GM18868 (cell line): Measurements from ENCODE around the gene RAB4B.
"Not testable (repeated sequence)": the region's sequence is repeated elsewhere in the genome, so short reads cannot be mapped to it uniquely, and the experiment has no call there.

Experiments
- ATAC-seq: cut with Tn5 transposase; IDR thresholded peaks from one replicate; pipeline ENCODE4 v1.9.1; 2021; ENCODE audit warnings: mild to moderate bottlenecking, moderate library complexity; ENCODE audit not compliant: unreplicated experiment

Gene RAB4B

DNA sequence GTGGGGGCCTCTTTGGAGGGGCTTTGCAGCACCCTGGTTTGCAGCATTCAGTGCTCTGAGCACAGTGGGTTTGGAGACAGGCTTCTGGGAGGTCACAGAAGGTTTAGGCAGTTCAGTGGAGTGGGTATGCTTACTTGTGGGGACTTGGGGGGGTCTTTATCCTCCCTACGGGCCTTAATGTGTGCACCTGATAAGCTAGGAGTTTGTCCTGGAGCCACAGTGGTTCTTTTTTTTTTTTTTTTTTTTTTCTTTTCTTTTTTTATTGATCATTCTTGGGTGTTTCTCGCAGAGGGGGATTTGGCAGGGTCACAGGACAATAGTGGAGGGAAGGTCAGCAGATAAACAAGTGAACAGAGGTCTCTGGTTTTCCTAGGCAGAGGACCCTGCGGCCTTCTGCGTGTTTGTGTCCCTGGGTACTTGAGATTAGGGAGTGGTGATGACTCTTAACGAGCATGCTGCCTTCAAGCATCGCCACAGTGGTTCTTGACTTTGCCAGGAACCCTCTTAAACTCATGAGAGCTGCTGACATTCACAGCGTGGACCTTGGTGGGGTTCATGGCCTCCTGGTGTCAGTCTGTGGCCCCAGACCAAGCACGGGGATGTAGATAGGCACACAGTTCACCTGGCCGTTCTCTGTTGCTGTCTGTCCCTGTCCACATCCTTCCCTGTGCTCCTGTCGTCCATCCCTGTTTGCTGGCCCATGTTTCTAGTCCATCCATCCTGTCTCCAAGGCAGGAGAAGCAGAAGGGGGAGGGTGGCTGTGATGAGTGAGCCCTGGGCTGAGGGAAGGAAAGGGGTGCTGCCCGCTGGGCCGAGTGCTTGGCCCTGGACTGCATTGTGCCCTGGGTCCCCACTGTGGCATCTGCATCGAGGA, 23.6 kb downstream of the RAB4B start:
- ATAC-seq, result no peak

DNA sequence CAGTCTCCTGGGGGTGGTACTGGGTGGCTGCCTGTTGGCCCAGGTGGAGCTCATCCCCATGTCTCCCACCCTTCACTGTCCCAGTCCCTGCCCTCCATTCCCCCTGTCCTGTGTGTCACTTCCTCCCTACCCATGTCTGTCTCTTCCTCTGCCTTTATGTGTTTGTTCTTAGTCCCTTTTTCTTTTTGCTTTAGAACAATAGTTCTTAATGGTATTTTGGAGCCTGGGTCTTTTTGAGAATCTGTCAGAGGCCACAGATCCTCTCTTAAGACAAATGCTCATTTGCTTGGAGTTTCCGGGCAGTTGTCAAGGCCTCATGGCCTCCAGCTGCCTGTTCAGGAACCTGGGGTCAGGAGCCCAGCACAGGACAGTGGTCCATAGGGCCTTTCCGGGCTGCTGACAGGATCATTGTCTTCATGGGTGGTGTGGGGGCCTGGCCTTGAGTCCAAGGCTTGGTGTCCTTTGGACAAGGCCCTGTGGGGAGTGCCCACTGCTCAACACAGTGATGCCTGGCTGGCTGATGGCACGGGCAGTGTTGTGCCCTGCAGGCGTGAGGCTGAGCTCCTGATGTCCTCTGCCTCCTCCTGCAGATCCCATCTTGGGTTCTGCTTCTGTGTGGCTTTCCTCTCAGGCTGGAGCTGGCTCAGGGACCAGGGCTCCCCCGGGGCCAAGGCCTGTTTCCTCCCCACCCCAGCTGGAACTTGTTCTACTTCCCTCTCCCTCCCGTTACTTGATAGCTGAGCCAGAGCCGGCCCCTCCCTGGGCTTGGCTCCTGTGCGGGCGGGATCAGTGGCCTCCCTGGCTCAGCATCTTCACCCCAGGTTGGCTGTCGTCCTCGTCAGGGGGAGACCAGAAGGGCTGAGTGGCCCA, 24.5 kb downstream of the RAB4B start:
- no peak for ATAC-seq

DNA sequence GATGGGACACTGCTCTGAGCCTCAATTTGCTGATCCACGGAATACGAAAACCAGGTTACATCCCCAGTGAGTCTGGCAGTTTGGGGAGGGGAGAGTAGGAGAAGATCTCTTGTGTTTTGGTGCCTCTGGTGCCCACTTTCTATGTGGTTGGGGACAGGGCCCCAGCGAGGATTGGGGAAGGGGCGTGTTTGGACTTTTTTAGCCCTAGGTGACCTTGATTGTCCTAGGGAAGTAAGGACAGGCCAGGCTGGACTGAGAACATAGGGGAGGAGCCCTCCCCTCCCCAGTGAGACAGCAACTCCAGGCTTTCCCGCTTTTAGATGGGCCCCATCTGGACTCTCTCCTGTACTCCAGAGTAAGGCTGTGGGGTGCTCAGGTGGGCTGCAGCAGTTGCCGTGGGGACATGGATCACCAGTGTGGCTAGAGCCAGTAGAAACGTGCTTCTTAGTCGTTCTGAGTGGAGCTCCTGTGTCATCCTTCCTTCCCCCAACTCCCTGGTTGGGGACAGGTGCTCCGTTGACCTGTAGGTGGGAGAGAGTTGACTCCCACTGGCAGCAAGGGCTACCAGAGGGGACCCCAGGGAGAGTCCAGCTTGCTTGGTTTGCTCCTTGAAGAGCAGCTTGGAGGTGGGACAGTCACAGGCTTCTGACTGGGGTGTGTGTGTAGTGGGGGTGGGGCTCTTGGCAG, 25.3 kb downstream of the RAB4B start:
- no peak for ATAC-seq

DNA sequence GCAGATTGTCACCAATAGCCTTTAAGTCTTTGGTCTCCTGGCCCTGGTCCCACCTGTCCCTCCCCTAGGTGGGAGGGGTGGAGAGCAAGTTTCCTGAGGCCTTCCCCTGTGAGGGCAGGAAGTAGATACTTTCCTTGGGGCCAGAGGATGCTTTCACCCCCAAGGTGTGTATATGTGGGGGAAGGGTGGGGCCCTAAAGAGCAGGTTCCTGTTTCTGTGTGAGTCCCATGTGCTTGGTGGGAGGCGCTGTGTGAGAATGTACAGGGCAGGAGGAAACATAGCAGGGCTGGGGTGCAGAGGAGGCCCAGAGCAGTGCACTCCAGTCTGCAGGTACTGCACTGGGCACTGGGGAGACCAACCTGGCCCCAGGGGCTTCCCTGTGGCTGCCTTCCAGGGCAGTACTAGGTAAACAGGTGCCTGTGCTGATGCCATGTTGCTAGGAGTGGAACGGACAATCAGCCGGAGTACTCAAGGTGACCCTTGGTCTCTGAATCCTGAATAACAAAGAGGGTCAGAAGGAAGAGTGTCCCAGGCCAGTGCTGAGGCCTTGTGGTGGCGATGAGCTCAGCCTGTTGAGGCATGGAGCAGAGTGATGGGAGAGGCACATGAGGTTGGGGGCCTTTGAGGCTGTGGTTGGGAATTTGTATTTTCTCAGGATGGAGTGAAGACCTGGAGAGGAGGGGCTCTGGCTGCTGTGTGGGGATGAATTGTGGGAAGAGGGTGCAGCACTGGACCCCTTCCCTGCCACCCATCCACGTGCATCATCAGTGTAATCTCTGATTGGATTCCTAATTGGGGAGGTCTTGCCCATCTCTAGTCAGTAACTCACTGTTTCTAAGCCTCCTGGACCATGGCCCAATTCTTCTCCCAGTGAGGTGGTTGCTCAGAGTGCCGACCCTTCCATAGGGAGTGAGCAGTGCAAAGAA, 26.1 kb downstream of the RAB4B start:
- ATAC-seq, result peak; percentile 26

DNA sequence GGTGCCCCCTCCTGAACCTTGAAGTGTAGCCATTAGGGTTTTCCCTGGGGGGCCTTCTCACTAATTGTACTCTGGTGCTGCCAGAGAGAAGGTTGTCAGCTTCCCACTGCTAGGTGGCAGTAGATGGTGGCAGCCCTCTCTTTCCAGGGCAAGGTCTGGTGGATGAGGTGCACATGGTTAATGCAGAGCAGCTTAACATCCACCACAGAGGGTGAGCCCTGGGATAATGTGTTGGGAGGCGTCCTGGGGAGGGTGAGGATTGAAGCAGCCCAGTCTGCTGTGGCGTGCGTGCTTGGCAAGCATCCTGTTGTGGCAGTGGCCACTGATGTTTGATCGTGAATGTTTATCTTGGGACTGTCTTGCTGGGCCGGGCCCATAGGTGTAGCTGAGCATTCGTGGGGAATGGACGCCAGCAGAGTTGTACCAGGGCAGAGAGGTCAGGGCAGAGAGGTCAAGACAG, 26.8 kb downstream of the RAB4B start:
- no peak for ATAC-seq

DNA sequence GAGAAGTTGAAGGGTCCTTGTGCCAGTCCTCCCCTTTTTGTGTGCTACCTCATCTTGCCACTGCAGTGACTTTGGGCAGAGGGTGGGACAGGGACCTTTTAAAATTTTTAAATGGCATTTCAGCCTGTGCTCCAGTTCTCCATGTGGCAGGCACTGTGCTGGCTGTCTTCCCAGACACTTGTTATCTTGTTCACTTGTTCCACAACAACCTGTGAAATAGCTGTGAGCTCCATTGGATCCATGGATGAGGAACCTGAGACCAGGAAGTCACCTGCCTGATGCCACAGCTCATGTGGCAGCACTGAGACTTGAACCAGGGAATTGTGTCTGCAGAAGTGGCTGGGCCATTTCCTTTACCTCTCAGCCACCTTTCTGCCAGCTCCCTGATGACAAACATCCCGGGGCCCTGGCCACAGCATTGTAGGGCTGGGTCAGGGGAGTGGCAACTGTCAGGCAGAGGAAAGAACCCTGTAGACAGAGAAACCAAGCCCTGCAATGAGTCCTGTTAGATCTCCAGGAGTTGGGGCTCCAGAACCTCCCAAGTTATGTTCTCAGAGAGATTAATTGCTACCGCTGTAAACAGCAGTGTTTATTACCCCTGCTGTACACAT, 27.3 kb downstream of the RAB4B start:
- no peak for ATAC-seq

DNA sequence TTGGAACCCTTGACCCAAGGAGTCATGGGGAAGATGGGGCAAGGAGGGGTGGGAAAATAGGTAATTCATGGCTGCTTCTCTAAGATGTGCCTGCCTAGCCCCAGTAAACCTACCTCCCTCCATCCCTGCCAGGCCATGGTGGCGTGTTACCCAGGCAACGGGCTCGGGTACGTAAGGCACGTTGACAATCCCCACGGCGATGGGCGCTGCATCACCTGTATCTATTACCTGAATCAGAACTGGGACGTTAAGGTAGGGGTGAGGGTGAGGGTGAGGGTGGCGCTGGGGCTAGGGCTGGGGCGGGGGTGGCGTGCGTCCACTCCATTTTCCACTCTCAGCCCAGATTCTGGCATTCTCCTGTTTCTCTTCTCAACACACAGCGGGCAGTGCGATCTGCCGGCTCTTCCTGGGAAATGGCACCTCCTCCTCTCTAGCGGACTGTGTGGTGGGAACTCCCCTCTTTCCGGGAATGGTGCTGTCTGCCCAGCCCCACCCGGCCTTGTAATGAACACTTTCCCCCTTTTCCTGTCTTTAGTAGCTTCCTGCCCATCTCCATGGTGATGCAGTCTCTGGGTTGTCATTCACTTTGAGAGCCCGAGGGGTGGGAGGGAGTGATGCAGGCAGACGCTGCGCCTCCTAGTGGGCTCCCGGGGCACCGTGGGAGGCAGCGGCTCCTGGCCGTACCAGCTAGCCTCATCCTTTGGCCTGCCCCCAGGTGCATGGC, 28.5 kb downstream of the RAB4B start:
- ATAC-seq, result no peak

DNA sequence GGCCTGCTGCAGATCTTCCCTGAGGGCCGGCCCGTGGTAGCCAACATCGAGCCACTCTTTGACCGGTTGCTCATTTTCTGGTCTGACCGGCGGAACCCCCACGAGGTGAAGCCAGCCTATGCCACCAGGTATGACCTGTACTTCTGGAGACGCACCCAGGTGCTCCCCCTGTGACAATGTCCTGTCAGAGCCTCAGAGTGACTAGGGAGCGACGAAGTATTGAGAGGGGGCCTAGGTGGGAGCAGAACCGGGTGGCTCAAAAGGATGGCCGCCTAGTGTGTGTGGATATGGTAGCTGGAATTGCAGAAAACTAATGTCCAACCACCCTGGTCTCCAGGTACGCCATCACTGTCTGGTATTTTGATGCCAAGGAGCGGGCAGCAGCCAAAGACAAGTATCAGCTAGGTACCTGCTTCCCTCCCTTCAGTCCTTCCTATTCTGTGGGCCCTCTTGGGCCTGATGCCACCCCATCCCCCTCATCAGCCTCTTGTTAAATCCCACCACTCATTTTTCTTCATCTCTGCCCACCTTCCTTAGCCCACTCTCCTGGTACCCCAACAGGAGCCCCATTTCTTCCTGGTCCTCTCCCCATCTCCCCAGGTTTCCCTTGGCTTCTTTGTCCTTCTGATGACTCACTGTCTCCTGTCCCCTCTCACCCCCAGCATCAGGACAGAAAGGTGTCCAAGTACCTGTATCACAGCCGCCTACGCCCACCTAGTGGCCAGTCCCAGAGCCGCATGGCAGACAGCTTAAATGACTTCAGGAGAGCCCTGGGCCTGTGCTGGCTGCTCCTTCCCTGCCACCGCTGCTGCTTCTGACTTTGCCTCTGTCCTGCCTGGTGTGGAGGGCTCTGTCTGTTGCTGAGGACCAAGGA, 29.3 kb downstream of the RAB4B start:
- ATAC-seq, result no peak

DNA sequence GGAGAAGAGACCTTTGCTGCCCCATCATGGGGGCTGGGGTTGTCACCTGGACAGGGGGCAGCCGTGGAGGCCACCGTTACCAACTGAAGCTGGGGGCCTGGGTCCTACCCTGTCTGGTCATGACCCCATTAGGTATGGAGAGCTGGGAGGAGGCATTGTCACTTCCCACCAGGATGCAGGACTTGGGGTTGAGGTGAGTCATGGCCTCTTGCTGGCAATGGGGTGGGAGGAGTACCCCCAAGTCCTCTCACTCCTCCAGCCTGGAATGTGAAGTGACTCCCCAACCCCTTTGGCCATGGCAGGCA, 29.9 kb downstream of the RAB4B start:
- no peak for ATAC-seq

DNA sequence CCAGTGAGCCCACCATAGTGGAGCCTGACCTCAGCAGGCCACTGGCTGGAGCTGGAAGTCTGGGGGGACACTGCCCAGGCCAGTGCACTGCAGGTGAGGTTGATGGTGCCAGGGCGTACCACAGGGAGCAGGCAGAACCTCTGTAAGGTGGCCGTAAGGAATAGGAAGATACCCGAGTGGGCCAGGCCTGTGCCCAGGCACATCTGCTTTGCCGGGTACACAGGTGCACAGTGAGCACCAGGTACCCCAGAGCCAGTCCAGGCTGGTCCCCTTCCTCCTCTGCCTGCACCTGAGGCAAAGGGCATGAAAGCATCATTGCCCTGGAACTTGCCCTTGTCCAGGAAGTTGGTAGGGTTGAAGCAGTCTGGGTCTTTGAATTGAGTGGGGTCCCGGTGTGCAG, 30.4 kb downstream of the RAB4B start:
- no peak for ATAC-seq

DNA sequence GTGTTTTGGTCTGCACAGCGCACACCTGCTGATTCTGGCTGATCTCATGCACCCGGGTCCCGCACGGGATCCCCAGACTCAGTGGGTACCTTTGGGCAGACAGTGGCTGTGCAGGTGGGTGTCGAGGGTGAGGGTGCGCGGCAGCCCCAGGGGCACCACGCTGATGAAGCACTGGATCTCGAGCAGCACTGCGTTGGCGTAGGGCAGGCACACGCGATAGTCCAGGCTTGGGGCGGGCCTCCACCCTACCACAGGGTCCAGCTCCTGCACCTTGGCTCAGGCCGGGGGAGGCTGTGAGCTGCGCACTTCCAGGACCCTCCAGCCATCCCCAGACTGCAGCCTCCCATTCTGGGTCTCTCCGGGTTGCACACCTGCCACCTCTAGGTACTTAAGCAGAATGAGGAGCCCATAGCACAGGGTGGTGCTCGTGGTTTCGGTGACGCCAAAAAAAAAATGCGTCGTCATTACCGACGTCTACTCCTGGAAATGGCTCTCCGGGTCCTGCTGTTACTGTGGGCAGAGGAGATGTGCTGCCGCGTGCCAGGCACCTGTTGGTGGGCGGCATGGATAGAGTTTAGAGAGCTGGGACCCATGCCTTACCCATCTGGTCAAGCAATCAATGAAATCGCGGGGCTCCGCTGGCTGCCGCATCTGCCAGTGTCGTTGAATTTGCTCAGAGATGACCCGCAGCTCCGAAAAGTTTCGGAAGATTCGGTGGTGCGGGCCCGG, 31.5 kb downstream of the RAB4B start:
- ATAC-seq, result no peak

DNA sequence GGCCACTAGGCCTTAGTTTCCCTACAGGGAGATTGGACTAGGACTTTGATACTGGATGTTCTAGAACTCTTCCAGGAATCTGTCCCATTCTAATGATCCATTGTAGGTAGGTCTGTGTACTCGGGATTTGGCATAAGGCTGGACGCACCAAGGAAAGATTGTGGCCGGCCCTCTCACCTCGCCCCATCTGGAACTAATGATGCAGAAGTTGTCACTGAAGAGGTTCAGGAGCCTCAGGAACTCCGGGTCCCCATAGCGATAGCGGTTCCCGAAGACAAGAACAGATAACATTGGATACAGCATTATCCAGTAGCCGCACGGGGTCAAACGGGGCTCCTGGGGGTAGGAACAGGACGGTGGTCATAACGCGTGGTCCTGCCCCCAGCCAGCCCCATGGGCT, 32.1 kb downstream of the RAB4B start:
- ATAC-seq, result no peak

DNA sequence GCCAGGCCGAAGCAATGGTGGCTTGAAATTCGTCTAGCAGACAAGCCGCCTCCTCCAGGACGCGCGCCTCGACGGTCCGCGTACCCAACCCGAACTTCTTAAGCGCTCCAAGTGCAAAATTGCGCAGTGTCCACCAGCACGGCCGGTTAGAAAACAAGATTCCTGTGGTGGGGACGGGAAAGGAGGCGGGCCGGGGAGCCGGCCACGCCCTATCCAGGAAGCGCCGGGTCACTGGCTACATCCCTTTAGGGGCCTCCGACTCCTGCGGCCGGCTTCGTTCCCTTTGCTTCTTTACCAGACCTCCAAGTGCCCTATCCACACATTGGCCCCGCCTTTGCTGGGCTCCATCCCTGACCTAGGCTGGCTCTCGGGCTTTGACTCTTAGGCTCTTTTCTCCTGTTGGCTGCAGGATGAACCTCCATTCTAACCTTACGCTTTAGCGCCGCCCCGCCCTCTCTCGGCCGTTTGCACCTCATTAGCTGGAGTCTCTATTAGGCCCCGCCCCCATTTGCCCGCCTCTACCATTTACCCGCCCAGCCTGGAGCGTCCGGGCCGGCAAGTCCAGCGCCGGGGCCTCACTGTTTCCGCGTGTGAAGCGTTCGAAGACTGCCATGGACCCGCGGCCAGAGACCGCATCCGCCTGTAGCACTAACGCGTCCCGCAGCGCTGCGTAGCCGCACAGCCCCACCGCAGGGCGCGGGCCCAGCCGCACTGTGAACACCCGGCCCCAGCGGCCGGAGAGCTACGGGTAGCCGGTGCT, 32.8 kb downstream of the RAB4B start:
- not testable (repeated sequence) for ATAC-seq

DNA sequence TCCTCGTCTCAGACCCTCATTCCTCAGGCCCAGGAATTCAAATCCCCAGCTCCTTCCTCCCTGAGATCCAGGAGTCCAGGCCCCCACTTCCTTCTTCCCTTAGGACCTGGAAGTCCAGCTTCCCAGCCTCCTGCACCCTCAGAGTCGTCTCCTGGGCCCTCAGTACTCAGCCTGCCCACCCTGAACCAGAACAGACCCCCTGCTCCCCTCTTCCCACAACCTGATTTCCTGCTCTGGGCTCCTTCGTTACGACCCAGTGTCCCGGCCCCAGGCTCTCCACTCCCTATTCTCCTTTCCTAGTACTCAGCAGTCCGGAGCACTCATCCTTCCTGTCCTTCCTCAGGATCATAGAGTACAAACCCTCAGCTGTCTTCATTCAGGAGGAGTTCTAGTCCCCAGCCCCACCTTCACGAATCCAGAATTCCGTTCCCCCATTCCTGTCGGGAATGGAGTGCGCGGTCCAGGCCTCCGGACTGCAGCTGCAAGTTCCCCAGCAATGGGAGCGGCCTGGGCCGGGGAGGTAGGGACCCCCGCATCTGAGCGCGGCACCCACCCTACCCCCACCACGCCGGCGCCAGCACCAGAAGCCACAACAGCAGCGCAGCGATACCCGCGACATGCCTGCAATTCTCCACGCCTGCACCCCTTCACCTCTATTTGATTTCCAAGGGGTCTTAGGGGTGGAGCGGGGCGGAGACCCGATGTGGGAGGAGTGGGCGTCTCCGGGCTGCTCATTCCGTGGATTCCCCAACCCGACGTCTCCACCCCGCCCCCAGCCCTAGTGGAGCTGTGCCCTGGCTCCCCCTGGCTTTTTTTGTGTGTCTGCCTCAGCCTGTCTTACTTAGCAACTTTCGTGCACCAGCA, 33.7 kb downstream of the RAB4B start:
- ATAC-seq, result no peak

DNA sequence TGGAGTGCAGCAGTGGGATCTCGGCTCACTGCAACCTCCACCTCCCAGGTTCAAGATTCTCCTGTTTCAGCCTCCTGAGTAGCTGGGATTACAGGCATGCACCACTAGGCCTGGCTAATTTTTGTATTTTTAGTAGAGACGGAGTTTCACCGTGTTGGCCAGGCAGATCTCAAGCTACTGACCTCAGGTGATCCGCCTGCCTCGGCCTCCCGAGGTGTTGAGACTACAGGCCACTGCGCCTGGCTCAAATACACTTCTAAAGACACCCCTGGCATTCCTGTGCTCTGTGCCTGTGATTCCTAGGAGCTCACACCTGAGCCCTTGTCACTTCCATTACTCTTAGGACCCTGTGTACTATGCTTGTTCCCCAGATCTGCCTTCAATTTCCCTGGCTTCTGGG, 34.5 kb downstream of the RAB4B start:
- ATAC-seq, result not testable (repeated sequence)

DNA sequence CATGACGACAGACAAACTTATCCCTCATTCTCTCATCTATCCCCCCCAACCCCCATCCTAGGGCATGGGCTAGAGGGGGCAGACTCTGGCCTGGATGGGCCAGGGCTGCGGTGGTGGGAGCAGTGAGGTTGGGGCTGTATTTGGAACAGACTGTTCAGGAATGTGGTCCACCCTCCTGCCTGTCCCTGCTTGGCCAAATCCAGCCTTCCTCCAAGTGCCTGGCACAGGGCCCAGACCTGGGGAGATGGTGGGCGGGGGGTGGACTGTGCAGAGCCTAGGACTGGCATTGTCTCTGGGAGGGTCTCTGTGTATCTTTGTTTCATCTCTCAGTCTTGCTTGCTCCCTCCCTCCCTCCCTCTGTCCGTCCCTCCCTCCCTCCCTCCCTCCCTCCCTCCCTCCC, 35.1 kb downstream of the RAB4B start:
- ATAC-seq, result no peak
